PC-3 (cell line): Measurements from ENCODE around the gene CLRN3.

Experiments used
- EZH2 ChIP-seq: fragments of 300-600 bp; sonication (generic); IDR thresholded peaks from one replicate; pipeline ENCODE4 v1.6.1; 2017; ENCODE audit warnings: antibody characterized with exemption, mild to moderate bottlenecking, low read length; ENCODE audit not compliant: unreplicated experiment
- TF ChIP-seq, protein P1 (sequence below): fragments of 300-600 bp; sonication (generic); conservative IDR thresholded peaks from 2 replicates; pipeline ENCODE4 v1.5.1; 2017; ENCODE audit warnings: antibody characterized with exemption, low read depth, mild to moderate bottlenecking, low read length

DNA sequence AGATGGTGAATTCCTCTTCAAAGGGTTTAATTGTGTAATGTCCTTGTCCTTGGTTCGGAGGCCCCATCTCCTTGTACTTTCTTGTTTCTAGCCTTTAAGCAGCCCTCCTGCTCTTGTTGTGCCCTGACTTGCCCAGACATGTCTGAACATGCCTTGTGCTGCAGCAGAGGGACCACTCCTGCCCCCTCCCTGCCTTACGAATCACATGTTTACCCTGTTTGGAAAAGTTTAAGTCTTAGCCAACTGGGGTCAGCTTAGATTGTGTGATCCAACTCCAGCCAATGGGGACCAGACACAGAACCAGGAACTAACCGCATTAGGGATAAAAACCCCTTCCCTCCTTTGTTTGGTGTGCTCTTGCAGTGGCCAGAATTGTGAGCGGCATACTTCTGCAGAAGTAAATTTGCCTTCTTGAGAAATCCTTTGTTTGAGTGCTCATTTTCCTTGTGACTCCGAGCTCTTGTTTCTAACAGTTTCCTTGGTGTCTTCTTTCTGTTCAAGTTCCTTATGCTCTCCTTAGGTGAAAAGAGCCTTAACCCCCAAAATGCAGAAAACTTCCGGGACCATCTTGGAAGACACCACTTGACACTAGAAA is 29.4 kb downstream of the CLRN3 start:
- TF ChIP-seq, protein P1, sequence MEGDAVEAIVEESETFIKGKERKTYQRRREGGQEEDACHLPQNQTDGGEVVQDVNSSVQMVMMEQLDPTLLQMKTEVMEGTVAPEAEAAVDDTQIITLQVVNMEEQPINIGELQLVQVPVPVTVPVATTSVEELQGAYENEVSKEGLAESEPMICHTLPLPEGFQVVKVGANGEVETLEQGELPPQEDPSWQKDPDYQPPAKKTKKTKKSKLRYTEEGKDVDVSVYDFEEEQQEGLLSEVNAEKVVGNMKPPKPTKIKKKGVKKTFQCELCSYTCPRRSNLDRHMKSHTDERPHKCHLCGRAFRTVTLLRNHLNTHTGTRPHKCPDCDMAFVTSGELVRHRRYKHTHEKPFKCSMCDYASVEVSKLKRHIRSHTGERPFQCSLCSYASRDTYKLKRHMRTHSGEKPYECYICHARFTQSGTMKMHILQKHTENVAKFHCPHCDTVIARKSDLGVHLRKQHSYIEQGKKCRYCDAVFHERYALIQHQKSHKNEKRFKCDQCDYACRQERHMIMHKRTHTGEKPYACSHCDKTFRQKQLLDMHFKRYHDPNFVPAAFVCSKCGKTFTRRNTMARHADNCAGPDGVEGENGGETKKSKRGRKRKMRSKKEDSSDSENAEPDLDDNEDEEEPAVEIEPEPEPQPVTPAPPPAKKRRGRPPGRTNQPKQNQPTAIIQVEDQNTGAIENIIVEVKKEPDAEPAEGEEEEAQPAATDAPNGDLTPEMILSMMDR: no peak
- TF ChIP-seq EZH2: no peak
